Uterus (tissue), 4 donors: ENCODE data around the gene NBEAL1. TPM values are rescaled to one million over a fixed set of nuclear protein-coding genes. Genes with fewer than 3 reads are reported as not detected.
"Not testable (repeated sequence)": the region's sequence is repeated elsewhere in the genome, so short reads cannot be mapped to it uniquely, and the experiment has no call there.

ENCODE experiments used
- DNase-seq, 2 donors: peaks; one replicate each; pipeline ENCODE4 v3.0.0-alpha.2; 2019 to 2020
- H3K27ac ChIP-seq, 2 donors: fragments of 200-600 bp; sonication (generic); 1 replicate in 1 of 2; 2 replicates in 1 of 2; pipeline ENCODE4 v1.5.1; 2016 to 2018
- H3K27me3 ChIP-seq, 2 donors: fragments of 200-600 bp; sonication (generic); one replicate each; pipeline ENCODE4 v1.5.1; 2018 to 2019; ENCODE audit warnings: control low read depth in 1 of 2
- H3K36me3 ChIP-seq, 2 donors: fragments of 200-600 bp; sonication (generic); one replicate each; pipeline ENCODE4 v1.5.1; 2019; ENCODE audit warnings: control low read depth in 1 of 2
- H3K4me1 ChIP-seq, 2 donors: fragments of 200-600 bp; sonication (generic); one replicate each; pipeline ENCODE4 v1.5.1; 2018 to 2019; ENCODE audit warnings: control low read depth in 1 of 2
- H3K4me3 ChIP-seq, 2 donors: fragments of 200-600 bp; sonication (generic); 1 replicate in 1 of 2; 2 replicates in 1 of 2; pipeline ENCODE4 v1.5.1; 2018 to 2019; ENCODE audit warnings: mild to moderate bottlenecking in 1 of 2
- H3K9me3 ChIP-seq, 2 donors: fragments of 200-600 bp; sonication (generic); one replicate each; pipeline ENCODE4 v1.5.1; 2019; ENCODE audit warnings: control low read depth in 1 of 2
- CTCF ChIP-seq, 4 experiments: fragments of 200-600 bp in 2 of 4; fragments of 450-650 bp in 2 of 4; sonication (generic) in 2 of 4; IDR thresholded peaks; one replicate each; pipeline ENCODE4 v1.5.1; 2016 to 2019; ENCODE audit warnings: antibody characterized with exemption in 4 of 4, mild to moderate bottlenecking in 2 of 4, moderate library complexity in 1 of 4
- POLR2A ChIP-seq, 2 donors: fragments of 450-650 bp; IDR thresholded peaks; one replicate each; pipeline ENCODE4 v1.6.1; 2016; ENCODE audit warnings: antibody characterized with exemption in 2 of 2, mild to moderate bottlenecking in 1 of 2, moderate library complexity in 1 of 2
- intact Hi-C: fragments of 100-400 bp; cut with DNase I; formaldehyde crosslinking; loops from one replicate; pipeline ENCODE4 v1.15.1; 2023; ENCODE audit warnings: low total_unique reads
- total RNA-seq, 4 donors: library from RNA; depleted of rRNA in 3 of 4; stranded (reverse); fragments of >200 nt in 3 of 4; gene quantifications; one replicate each; pipeline versions ENCODE4 v1.1.0 to v1.2.4, GENCODE V29; 2014 to 2023
- donor health status: DM: yes; HTN: yes; CAD: no.

NBEAL1 gene
- total RNA-seq, 4 donors from 2014 or later: 23.1 to 106 (median 41.8) TPM

- no peak overlapping the region for H3K4me3 ChIP-seq
- no peaks in the 10 kb centered on the region for H3K36me3 ChIP-seq
- intact Hi-C loops: no loop called here
- H3K27me3 ChIP-seq: no peaks in the 10 kb centered on the region
- DNase-seq: no peak
- H3K27ac ChIP-seq: no peak overlapping the region
- no peaks in the 10 kb centered on the region for H3K9me3 ChIP-seq
- no peak for TF ChIP-seq POLR2A (IDR thresholded peaks at IDR 0.05)
- TF ChIP-seq CTCF (IDR thresholded peaks at IDR 0.05): no peak
- H3K4me1 ChIP-seq: no peaks in the 10 kb centered on the region
Measured at GRCh38 chr2:203083328-203083727, 68.7 kb downstream of the NBEAL1 start.

GRCh38 chr2:203086381-203086780, 71.7 kb downstream of the NBEAL1 start:
- H3K9me3 ChIP-seq, intact Hi-C loops, H3K4me3 ChIP-seq, H3K36me3 ChIP-seq, H3K4me1 ChIP-seq, H3K27ac ChIP-seq, H3K27me3 ChIP-seq, DNase-seq: not testable (repeated sequence)

GRCh38 chr2:203090721-203091120, 76.0 kb downstream of the NBEAL1 start:
- H3K9me3 ChIP-seq, H3K27me3 ChIP-seq, intact Hi-C loops, DNase-seq, H3K4me3 ChIP-seq, H3K36me3 ChIP-seq, H3K4me1 ChIP-seq, H3K27ac ChIP-seq: not testable (repeated sequence)

- Histone ChIP-seq H3K4me1 (no peaks in the 10 kb centered on the region), H3K36me3 (no peaks in the 10 kb centered on the region), H3K4me3 (no peak overlapping the region), H3K27me3 (no peaks in the 10 kb centered on the region), H3K27ac (no peak overlapping the region), H3K9me3 (no peaks in the 10 kb centered on the region)
- no peak for DNase-seq
- intact Hi-C loops: no loop called here
- TF ChIP-seq POLR2A (IDR thresholded peaks at IDR 0.05): no peak
- no peak for TF ChIP-seq CTCF (IDR thresholded peaks at IDR 0.05)
Measured at GRCh38 chr2:203097735-203098134, 83.1 kb downstream of the NBEAL1 start.

GRCh38 chr2:203102357-203102756, 87.7 kb downstream of the NBEAL1 start:
- H3K27ac ChIP-seq, H3K4me3 ChIP-seq, H3K4me1 ChIP-seq, H3K27me3 ChIP-seq, H3K9me3 ChIP-seq, H3K36me3 ChIP-seq, intact Hi-C loops, DNase-seq: not testable (repeated sequence)

- H3K27ac ChIP-seq: no peak overlapping the region
- no peaks in the 10 kb centered on the region for H3K36me3 ChIP-seq
- intact Hi-C loops: no loop called here
- H3K4me3 ChIP-seq: no peak overlapping the region
- H3K9me3 ChIP-seq: no peaks in the 10 kb centered on the region
- DNase-seq: no peak
- no peaks in the 10 kb centered on the region for H3K27me3 ChIP-seq
- TF ChIP-seq CTCF (IDR thresholded peaks at IDR 0.05) (no peak), POLR2A (IDR thresholded peaks at IDR 0.05) (no peak)
- no peaks in the 10 kb centered on the region for H3K4me1 ChIP-seq
Measured at GRCh38 chr2:203104273-203104672, 89.6 kb downstream of the NBEAL1 start.

- Histone ChIP-seq H3K27ac (no peak overlapping the region), H3K4me3 (no peak overlapping the region), H3K9me3 (no peaks in the 10 kb centered on the region), H3K27me3 (no peaks in the 10 kb centered on the region), H3K4me1 (no peaks in the 10 kb centered on the region), H3K36me3 (no peaks in the 10 kb centered on the region)
- DNase-seq: no peak
- intact Hi-C loops: no loop called here
- TF ChIP-seq POLR2A (IDR thresholded peaks at IDR 0.05) (no peak), CTCF (IDR thresholded peaks at IDR 0.05) (no peak)
Measured at GRCh38 chr2:203105996-203106395, 91.3 kb downstream of the NBEAL1 start.

GRCh38 chr2:203110496-203110895, 95.8 kb downstream of the NBEAL1 start:
- DNase-seq, H3K36me3 ChIP-seq, H3K4me3 ChIP-seq, H3K27me3 ChIP-seq, H3K4me1 ChIP-seq, H3K9me3 ChIP-seq, intact Hi-C loops, H3K27ac ChIP-seq: not testable (repeated sequence)
